ENCODE results near the gene ATN1.
A peak's percentile ranks its signal among the peaks of the same experiment; 100 is the strongest.

The ATN1 gene

GRCh38 chr12:6946033-6946919 lies 18.5 kb downstream of the ATN1 start (continued):
- TF ChIP-seq ZNF529 (tag by site-specific recombination; IDR thresholded peaks at IDR 0.05; ENCODE audit: insufficient replicate concordance): no peak
- no peak for TF ChIP-seq ZNF747 (tag by site-specific recombination; IDR thresholded peaks at IDR 0.05)
- TF ChIP-seq ZNF623 (tag by site-specific recombination; IDR thresholded peaks at IDR 0.05): no peak
- TF ChIP-seq ZEB2 (tag by site-specific recombination; IDR thresholded peaks at IDR 0.05): 0 out of 2 replicates have a peak, but pooled peaks have one; percentile 56
- peak; percentile 72 for TF ChIP-seq PATZ1 (tag by site-specific recombination; IDR thresholded peaks at IDR 0.05)
- TF ChIP-seq ZBTB26 (tag by site-specific recombination; optimal IDR thresholded peaks at IDR 0.05): peak; percentile 10
- TF ChIP-seq ZNF639 (tag by site-specific recombination; IDR thresholded peaks at IDR 0.05): no peak
- TF ChIP-seq ZNF292 (tag by site-specific recombination; IDR thresholded peaks at IDR 0.05; ENCODE audit: borderline replicate concordance, low read depth): no peak
- no peak for TF ChIP-seq TSHZ1 (tag by site-specific recombination; IDR thresholded peaks at IDR 0.05; ENCODE audit: borderline replicate concordance)
- TF ChIP-seq ZNF211 (tag by site-specific recombination; IDR thresholded peaks at IDR 0.05; ENCODE audit: low read depth): no peak
- TF ChIP-seq ZNF416 (tag by site-specific recombination; IDR thresholded peaks at IDR 0.05): no peak
- TF ChIP-seq GLI2 (tag by site-specific recombination; IDR thresholded peaks at IDR 0.05; ENCODE audit: borderline replicate concordance, low read depth): no peak
- peak; percentile 74; the same call in 1 of the 2 replicates for TF ChIP-seq ZNF18 (tag by site-specific recombination; IDR thresholded peaks at IDR 0.05)
- TF ChIP-seq ZNF610 (tag by site-specific recombination; IDR thresholded peaks at IDR 0.05; ENCODE audit: borderline replicate concordance): 0 out of 2 replicates have a peak, but pooled peaks have one; percentile 70
- no peak for TF ChIP-seq ZNF449 (tag by site-specific recombination; IDR thresholded peaks at IDR 0.05)
- no peak for TF ChIP-seq KLF16 (tag by site-specific recombination; IDR thresholded peaks at IDR 0.05)
- peak; percentile 37; the same call in 1 of the 2 replicates for TF ChIP-seq ZNF2 (tag by site-specific recombination; IDR thresholded peaks at IDR 0.05)
- peak; percentile 97 for TF ChIP-seq SP2 (tag by site-specific recombination; IDR thresholded peaks at IDR 0.05)
- no peak for TF ChIP-seq ZNF843 (tag by site-specific recombination; IDR thresholded peaks at IDR 0.05)
- TF ChIP-seq ZBTB49 (tag by site-specific recombination; IDR thresholded peaks at IDR 0.05; ENCODE audit: low read depth): no peak
- no peak for TF ChIP-seq ZNF26 (tag by site-specific recombination; IDR thresholded peaks at IDR 0.05)
- no peak for TF ChIP-seq REPIN1 (tag by site-specific recombination; IDR thresholded peaks at IDR 0.05; ENCODE audit: low read depth)
